GM12891 (cell line): Measurements from ENCODE around the gene BBS5.

ENCODE experiments used
- POLR2A ChIP-seq: IDR thresholded peaks from 2 replicates; pipeline ENCODE4 v1.6.1; 2011; ENCODE audit warnings: low read depth, low read length, control low read depth
- POLR2AphosphoS5 ChIP-seq: IDR thresholded peaks from 2 replicates; pipeline ENCODE4 v1.6.1; 2011; ENCODE audit warnings: low read depth, low read length, control low read depth
- SPI1 ChIP-seq: IDR thresholded peaks from 2 replicates; pipeline ENCODE4 v1.6.1; 2011; ENCODE audit warnings: low read depth, low read length, control low read depth
- TAF1 ChIP-seq: IDR thresholded peaks from 2 replicates; pipeline ENCODE4 v1.6.1; 2011; ENCODE audit warnings: low read depth, low read length, control low read depth

- no peak for TF ChIP-seq POLR2A
- no peak for TF ChIP-seq TAF1
- no peak for TF ChIP-seq POLR2AphosphoS5
- no peak for TF ChIP-seq SPI1
Measured at GRCh38 chr2:169448316-169448715, 31.0 kb upstream of the BBS5 start.
